RWPE2 (cell line): ENCODE data around the gene HEMGN.
A peak's percentile ranks its signal among the peaks of the same experiment; 100 is the strongest.

Experiments
- ATAC-seq: fragments of 200-7000 bp; cut with Tn5 transposase; 3 replicates; pipeline ENCODE4 v1.9.1; 2021; ENCODE audit warnings: low read depth
- DNase-seq: peaks from one replicate; pipeline ENCODE4 v3.0.0-alpha.2; 2020; ENCODE audit warnings: low spot score
- H3K27ac ChIP-seq: fragments of 450-650 bp; 2 replicates; pipeline ENCODE4 v1.5.1; 2017; ENCODE audit warnings: mild to moderate bottlenecking; ENCODE audit not compliant: poor library complexity, severe bottlenecking
- H3K27me3 ChIP-seq: fragments of 250-450 bp; sonication (Bioruptor Pico); 2 replicates; pipeline ENCODE4 v1.5.1; 2021; ENCODE audit warnings: mild to moderate bottlenecking, moderate library complexity; ENCODE audit not compliant: insufficient read depth, poor library complexity, severe bottlenecking
- H3K36me3 ChIP-seq: fragments of 250-450 bp; sonication (Bioruptor Pico); 2 replicates; pipeline ENCODE4 v1.5.1; 2020; ENCODE audit warnings: low read depth, mild to moderate bottlenecking, moderate library complexity
- H3K4me1 ChIP-seq: fragments of 250-450 bp; sonication (Bioruptor Pico); 2 replicates; pipeline ENCODE4 v1.5.1; 2021; ENCODE audit warnings: mild to moderate bottlenecking, moderate library complexity; ENCODE audit not compliant: insufficient read depth, poor library complexity, severe bottlenecking
- H3K4me3 ChIP-seq: fragments of 250-450 bp; sonication (Bioruptor Pico); 2 replicates; pipeline ENCODE4 v1.5.1; 2021; ENCODE audit warnings: mild to moderate bottlenecking, moderate library complexity; ENCODE audit not compliant: severe bottlenecking
- H3K9me3 ChIP-seq: fragments of 250-450 bp; sonication (Bioruptor Pico); 2 replicates; pipeline ENCODE4 v1.5.1; 2021; ENCODE audit warnings: mild to moderate bottlenecking, moderate library complexity; ENCODE audit not compliant: severe bottlenecking
- CTCF ChIP-seq: fragments of 450-650 bp; IDR thresholded peaks from one replicate; pipeline ENCODE4 v1.5.1; 2017; ENCODE audit warnings: mild to moderate bottlenecking, moderate library complexity; ENCODE audit not compliant: poor library complexity, severe bottlenecking

The HEMGN gene

GRCh38 chr9:97889941-97890887, 47.8 kb downstream of the HEMGN start:
- Histone ChIP-seq H3K4me1 (no peaks in the 10 kb centered on the region), H3K36me3 (no peaks in the 10 kb centered on the region), H3K27me3 (no peaks in the 10 kb centered on the region), H3K4me3 (no peak overlapping the region), H3K27ac (no peak overlapping the region), H3K9me3 (peaks cover 4% of the 10 kb centered on the region)
- no peak for DNase-seq
- no peak for ATAC-seq
- TF ChIP-seq CTCF: peak; percentile 39

- no peak overlapping the region for H3K27ac ChIP-seq
- no peak for TF ChIP-seq CTCF
- no peaks in the 10 kb centered on the region for H3K36me3 ChIP-seq
- H3K9me3 ChIP-seq: no peaks in the 10 kb centered on the region
- peaks cover 19% of the 10 kb centered on the region for H3K4me1 ChIP-seq
- no peak overlapping the region for H3K4me3 ChIP-seq
- no peaks in the 10 kb centered on the region for H3K27me3 ChIP-seq
- no peak for DNase-seq
- ATAC-seq: no peak
These were observed 57.6 kb downstream of the HEMGN start for GRCh38 chr9:97880336-97880735.
